HepG2 (cell line): ENCODE results near the gene URB1. TPM values are rescaled to one million over a fixed set of nuclear protein-coding genes. Genes with fewer than 3 reads are reported as not detected.

Source experiments
- ARNTL ChIP-seq: sonication (generic); formaldehyde crosslinking; IDR thresholded peaks from 2 replicates; pipeline ENCODE4 v1.4.0; 2020; ENCODE audit warnings: mild to moderate bottlenecking, missing genetic modification reagents
- DNMT3B ChIP-seq: conservative IDR thresholded peaks from 2 replicates; pipeline ENCODE4 v1.6.1; 2016; ENCODE audit warnings: missing biosample characterization, control low read depth
- GATAD1 ChIP-seq: IDR thresholded peaks from 2 replicates; pipeline ENCODE4 v1.6.1; 2016; ENCODE audit warnings: missing genetic modification reagents, missing compliant biosample characterization
- GZF1 ChIP-seq: sonication (generic); formaldehyde crosslinking; IDR thresholded peaks from 2 replicates; pipeline ENCODE4 v1.5.1; 2020; ENCODE audit warnings: mild to moderate bottlenecking, missing genetic modification reagents
- HMG20B ChIP-seq: conservative IDR thresholded peaks from 2 replicates; pipeline ENCODE4 v1.6.1; 2016; ENCODE audit warnings: missing genetic modification reagents, missing compliant biosample characterization
- HNRNPL ChIP-seq: fragments of 200-400 bp; formaldehyde crosslinking; IDR thresholded peaks from 2 replicates; pipeline ENCODE4 v1.6.1; 2017; ENCODE audit warnings: mild to moderate bottlenecking, low read depth, low read length
- KLF11 ChIP-seq: IDR thresholded peaks from 2 replicates; pipeline ENCODE4 v1.6.1; 2016; ENCODE audit warnings: missing compliant biosample characterization
- KLF12 ChIP-seq: sonication (generic); formaldehyde crosslinking; IDR thresholded peaks from 2 replicates; pipeline ENCODE4 v1.4.0; 2020; ENCODE audit warnings: missing genetic modification reagents, borderline replicate concordance
- MAF1 ChIP-seq: sonication (generic); formaldehyde crosslinking; IDR thresholded peaks from 2 replicates; pipeline ENCODE4 v1.5.0; 2020; ENCODE audit warnings: missing genetic modification reagents, borderline replicate concordance
- NR2C2 ChIP-seq: sonication (generic); formaldehyde crosslinking; IDR thresholded peaks from 2 replicates; pipeline ENCODE4 v1.4.0; 2020; ENCODE audit warnings: missing genetic modification reagents, mild to moderate bottlenecking, moderate library complexity, borderline replicate concordance
- SIX1 ChIP-seq: sonication (generic); formaldehyde crosslinking; IDR thresholded peaks from 2 replicates; pipeline ENCODE4 v1.4.0; 2020; ENCODE audit warnings: missing genetic modification reagents, borderline replicate concordance
- SSRP1 ChIP-seq: IDR thresholded peaks from 2 replicates; pipeline ENCODE4 v1.6.1; 2016; ENCODE audit warnings: control low read depth
- TGIF2 ChIP-seq: IDR thresholded peaks from 2 replicates; pipeline ENCODE4 v1.6.1; 2016; ENCODE audit warnings: control low read depth, missing compliant biosample characterization
- ZBTB42 ChIP-seq: sonication (generic); formaldehyde crosslinking; IDR thresholded peaks from 2 replicates; pipeline ENCODE4 v1.5.0; 2020; ENCODE audit warnings: mild to moderate bottlenecking, missing genetic modification reagents
- ZMYM4 ChIP-seq: sonication (generic); formaldehyde crosslinking; IDR thresholded peaks from 2 replicates; pipeline ENCODE4 v1.8.1; 2023; ENCODE audit warnings: mild to moderate bottlenecking, missing genetic modification reagents
- ZNF101 ChIP-seq: sonication (generic); formaldehyde crosslinking; IDR thresholded peaks from 2 replicates; pipeline ENCODE4 v1.4.0; 2020; ENCODE audit warnings: mild to moderate bottlenecking, low read depth, missing genetic modification reagents, borderline replicate concordance
- ZNF205 ChIP-seq: IDR thresholded peaks from 2 replicates; pipeline ENCODE4 v1.6.1; 2018; ENCODE audit warnings: missing biosample characterization, missing genetic modification reagents
- ZNF331 ChIP-seq: sonication (generic); formaldehyde crosslinking; IDR thresholded peaks from 2 replicates; pipeline ENCODE4 v1.4.0; 2020; ENCODE audit warnings: missing genetic modification reagents
- ZNF598 ChIP-seq: sonication (generic); formaldehyde crosslinking; IDR thresholded peaks from 2 replicates; pipeline ENCODE4 v1.5.1; 2020; ENCODE audit warnings: mild to moderate bottlenecking, missing genetic modification reagents, borderline replicate concordance
- ZNF772 ChIP-seq: sonication (generic); formaldehyde crosslinking; IDR thresholded peaks from 2 replicates; pipeline ENCODE4 v1.5.0; 2020; ENCODE audit warnings: mild to moderate bottlenecking, missing genetic modification reagents
- ZSCAN30 ChIP-seq: sonication (generic); formaldehyde crosslinking; IDR thresholded peaks from 2 replicates; pipeline ENCODE4 v1.5.0; 2020; ENCODE audit warnings: mild to moderate bottlenecking, missing genetic modification reagents
- polyA plus RNA-seq, 8 experiments: library from polyadenylated mRNA; depleted of rRNA in 3 of 8; stranded (reverse) in 7 of 8; unstranded in 1 of 8; fragments of >200 nt; fragmentation: Illumina TruSeq in 4 of 8; extraction: Trizol in 4 of 8; gene quantifications; 2 replicates each; pipeline versions ENCODE4 v1.2.1 to v1.2.3, GENCODE V29; 2011 to 2016; ENCODE audit warnings: low read depth in 4 of 8, missing spikeins in 1 of 8, mixed read lengths in 1 of 8; ENCODE audit not compliant: insufficient read depth in 1 of 8
- total RNA-seq, 5 experiments: library from RNA; depleted of rRNA; stranded (reverse); fragments of >200 nt; fragmentation: Illumina TruSeq; extraction: Trizol; gene quantifications; 2 replicates each; pipeline ENCODE4 v1.2.3, GENCODE V29; 2016; ENCODE audit warnings: low read depth in 1 of 5
- TF ChIP-seq, protein P1 (sequence below): sonication (generic); formaldehyde crosslinking; IDR thresholded peaks from 2 replicates; pipeline ENCODE4 v1.4.0; 2020; ENCODE audit warnings: missing genetic modification reagents
- TF ChIP-seq, protein P2 (sequence below): sonication (generic); formaldehyde crosslinking; IDR thresholded peaks from 2 replicates; pipeline ENCODE4 v1.4.0; 2020; ENCODE audit warnings: mild to moderate bottlenecking, missing genetic modification reagents
- TF ChIP-seq, protein P3 (sequence below): IDR thresholded peaks from 2 replicates; pipeline ENCODE4 v1.6.1; 2012; ENCODE audit warnings: low read length, improper control_type of control experiment
- TF ChIP-seq, protein P4 (sequence below): sonication (generic); formaldehyde crosslinking; IDR thresholded peaks from 2 replicates; pipeline ENCODE4 v1.5.0; 2020; ENCODE audit warnings: mild to moderate bottlenecking, missing genetic modification reagents, moderate library complexity

URB1 gene
- total and polyA plus RNA-seq, 2 of the 13 experiments (the other 11 are each of a cell fraction or from before 2014, with no cell fraction given) = 4.5 to 16.7 TPM

DNA sequence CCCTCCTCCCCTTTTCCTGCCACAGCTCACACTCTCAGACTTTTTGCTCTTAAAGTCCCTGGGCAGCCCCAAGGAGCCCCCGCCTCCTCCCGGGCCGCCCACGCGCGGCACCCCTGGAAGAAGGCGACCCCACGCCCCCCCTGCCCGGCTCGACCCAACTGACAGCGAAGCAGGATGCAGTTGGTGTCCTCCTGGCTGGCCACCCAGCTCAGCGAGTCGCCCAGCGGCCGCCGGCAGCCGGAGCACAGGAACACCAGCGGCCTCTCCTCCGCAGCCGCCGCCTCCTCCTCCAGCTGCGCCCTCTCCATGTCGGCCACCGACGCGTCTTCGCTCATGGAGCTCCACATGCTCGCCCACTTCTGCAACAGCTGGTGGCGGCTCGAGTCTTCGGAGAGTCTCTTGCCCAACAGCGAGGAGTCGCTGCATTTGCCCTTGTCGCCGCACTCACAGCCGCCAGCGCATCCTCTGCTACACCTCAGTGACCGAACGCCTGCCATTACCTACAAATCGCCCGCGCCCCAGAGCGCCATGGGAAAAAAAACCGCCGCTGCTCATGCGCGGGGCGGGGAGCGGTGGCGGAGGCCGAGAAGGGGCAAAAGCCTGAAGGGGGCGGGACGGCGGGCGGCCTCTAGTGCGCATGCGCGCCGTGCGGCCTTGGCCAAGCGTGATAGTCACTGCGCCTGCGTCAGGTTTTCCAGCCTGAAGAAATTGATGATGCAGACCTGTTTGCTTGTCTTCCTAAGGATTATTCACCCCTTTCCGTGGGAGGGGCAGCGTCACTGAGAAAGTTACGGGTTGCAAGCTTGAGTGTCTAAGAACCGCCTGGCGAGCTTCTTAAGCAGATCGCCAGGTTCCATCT lies 114.1 kb downstream of the URB1 start, which contains the start of gene MIS18A (continued):
- TF ChIP-seq, protein P1, sequence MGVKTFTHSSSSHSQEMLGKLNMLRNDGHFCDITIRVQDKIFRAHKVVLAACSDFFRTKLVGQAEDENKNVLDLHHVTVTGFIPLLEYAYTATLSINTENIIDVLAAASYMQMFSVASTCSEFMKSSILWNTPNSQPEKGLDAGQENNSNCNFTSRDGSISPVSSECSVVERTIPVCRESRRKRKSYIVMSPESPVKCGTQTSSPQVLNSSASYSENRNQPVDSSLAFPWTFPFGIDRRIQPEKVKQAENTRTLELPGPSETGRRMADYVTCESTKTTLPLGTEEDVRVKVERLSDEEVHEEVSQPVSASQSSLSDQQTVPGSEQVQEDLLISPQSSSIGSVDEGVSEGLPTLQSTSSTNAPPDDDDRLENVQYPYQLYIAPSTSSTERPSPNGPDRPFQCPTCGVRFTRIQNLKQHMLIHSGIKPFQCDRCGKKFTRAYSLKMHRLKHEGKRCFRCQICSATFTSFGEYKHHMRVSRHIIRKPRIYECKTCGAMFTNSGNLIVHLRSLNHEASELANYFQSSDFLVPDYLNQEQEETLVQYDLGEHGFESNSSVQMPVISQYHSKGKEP (CRISPR knock-in tag) = no peak
- TF ChIP-seq MAF1 (CRISPR knock-in tag) (peak; percentile 31; the same call in 1 of the 2 replicates), NR2C2 (no peak), ZBTB42 (no peak), HMG20B (CRISPR knock-in tag) (no peak), DNMT3B (0 out of 2 replicates have a peak, but pooled peaks have one; percentile 22), TGIF2 (CRISPR knock-in tag) (peak; percentile 97), ZNF331 (CRISPR knock-in tag) (no peak), ZMYM4 (CRISPR knock-in tag) (peak; percentile 54), HNRNPL (no peak), SIX1 (CRISPR knock-in tag) (no peak), ZNF205 (no peak), GATAD1 (CRISPR knock-in tag) (peak; percentile 99), KLF12 (CRISPR knock-in tag) (peak; percentile 67; the same call in 1 of the 2 replicates), ARNTL (CRISPR knock-in tag) (no peak), ZNF598 (CRISPR knock-in tag) (no peak), ZNF101 (no peak), SSRP1 (CRISPR knock-in tag) (no peak), ZSCAN30 (CRISPR knock-in tag) (no peak), KLF11 (CRISPR knock-in tag) (no peak), ZNF772 (CRISPR knock-in tag) (no peak), GZF1 (CRISPR knock-in tag) (no peak)
- TF ChIP-seq, protein P2, sequence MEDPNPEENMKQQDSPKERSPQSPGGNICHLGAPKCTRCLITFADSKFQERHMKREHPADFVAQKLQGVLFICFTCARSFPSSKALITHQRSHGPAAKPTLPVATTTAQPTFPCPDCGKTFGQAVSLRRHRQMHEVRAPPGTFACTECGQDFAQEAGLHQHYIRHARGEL (CRISPR knock-in tag) = peak; percentile 83; the same call in 1 of the 2 replicates
- TF ChIP-seq, protein P3, sequence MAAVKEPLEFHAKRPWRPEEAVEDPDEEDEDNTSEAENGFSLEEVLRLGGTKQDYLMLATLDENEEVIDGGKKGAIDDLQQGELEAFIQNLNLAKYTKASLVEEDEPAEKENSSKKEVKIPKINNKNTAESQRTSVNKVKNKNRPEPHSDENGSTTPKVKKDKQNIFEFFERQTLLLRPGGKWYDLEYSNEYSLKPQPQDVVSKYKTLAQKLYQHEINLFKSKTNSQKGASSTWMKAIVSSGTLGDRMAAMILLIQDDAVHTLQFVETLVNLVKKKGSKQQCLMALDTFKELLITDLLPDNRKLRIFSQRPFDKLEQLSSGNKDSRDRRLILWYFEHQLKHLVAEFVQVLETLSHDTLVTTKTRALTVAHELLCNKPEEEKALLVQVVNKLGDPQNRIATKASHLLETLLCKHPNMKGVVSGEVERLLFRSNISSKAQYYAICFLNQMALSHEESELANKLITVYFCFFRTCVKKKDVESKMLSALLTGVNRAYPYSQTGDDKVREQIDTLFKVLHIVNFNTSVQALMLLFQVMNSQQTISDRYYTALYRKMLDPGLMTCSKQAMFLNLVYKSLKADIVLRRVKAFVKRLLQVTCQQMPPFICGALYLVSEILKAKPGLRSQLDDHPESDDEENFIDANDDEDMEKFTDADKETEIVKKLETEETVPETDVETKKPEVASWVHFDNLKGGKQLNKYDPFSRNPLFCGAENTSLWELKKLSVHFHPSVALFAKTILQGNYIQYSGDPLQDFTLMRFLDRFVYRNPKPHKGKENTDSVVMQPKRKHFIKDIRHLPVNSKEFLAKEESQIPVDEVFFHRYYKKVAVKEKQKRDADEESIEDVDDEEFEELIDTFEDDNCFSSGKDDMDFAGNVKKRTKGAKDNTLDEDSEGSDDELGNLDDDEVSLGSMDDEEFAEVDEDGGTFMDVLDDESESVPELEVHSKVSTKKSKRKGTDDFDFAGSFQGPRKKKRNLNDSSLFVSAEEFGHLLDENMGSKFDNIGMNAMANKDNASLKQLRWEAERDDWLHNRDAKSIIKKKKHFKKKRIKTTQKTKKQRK = no peak
- TF ChIP-seq, protein P4, sequence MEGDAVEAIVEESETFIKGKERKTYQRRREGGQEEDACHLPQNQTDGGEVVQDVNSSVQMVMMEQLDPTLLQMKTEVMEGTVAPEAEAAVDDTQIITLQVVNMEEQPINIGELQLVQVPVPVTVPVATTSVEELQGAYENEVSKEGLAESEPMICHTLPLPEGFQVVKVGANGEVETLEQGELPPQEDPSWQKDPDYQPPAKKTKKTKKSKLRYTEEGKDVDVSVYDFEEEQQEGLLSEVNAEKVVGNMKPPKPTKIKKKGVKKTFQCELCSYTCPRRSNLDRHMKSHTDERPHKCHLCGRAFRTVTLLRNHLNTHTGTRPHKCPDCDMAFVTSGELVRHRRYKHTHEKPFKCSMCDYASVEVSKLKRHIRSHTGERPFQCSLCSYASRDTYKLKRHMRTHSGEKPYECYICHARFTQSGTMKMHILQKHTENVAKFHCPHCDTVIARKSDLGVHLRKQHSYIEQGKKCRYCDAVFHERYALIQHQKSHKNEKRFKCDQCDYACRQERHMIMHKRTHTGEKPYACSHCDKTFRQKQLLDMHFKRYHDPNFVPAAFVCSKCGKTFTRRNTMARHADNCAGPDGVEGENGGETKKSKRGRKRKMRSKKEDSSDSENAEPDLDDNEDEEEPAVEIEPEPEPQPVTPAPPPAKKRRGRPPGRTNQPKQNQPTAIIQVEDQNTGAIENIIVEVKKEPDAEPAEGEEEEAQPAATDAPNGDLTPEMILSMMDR (CRISPR knock-in tag) = peak; percentile 42
